ENCODE data around the gene MINDY2.
"Not testable (repeated sequence)": the region's sequence is repeated elsewhere in the genome, so short reads cannot be mapped to it uniquely, and the experiment has no call there.

MINDY2 gene

DNA sequence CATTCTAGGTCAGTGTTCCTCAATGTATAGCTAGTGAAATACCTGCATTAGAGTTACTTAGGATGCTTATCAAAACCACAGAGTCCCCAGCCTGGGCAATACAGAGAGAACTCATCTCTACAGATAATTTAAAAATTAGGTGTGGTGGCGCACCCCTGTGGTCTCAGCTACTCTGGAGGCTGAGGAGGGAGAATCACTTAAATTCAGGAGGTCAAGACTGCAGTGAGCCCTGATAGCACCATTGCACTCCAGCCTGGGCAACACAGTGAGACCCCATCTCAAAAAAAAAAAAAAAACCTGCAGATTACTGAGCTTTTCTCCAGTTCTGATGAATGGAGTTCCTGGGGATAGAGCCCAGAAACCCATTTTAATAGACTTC, 10.1 kb upstream of the MINDY2 start:
- TF ChIP-seq, protein P1, sequence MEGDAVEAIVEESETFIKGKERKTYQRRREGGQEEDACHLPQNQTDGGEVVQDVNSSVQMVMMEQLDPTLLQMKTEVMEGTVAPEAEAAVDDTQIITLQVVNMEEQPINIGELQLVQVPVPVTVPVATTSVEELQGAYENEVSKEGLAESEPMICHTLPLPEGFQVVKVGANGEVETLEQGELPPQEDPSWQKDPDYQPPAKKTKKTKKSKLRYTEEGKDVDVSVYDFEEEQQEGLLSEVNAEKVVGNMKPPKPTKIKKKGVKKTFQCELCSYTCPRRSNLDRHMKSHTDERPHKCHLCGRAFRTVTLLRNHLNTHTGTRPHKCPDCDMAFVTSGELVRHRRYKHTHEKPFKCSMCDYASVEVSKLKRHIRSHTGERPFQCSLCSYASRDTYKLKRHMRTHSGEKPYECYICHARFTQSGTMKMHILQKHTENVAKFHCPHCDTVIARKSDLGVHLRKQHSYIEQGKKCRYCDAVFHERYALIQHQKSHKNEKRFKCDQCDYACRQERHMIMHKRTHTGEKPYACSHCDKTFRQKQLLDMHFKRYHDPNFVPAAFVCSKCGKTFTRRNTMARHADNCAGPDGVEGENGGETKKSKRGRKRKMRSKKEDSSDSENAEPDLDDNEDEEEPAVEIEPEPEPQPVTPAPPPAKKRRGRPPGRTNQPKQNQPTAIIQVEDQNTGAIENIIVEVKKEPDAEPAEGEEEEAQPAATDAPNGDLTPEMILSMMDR (IDR thresholded peaks at IDR 0.05; ENCODE audit: low read depth, low read length) = no peak
- Histone ChIP-seq H3K9me3 (no peaks in the 10 kb centered on the region), H3K27me3 (no peaks in the 10 kb centered on the region), H3K4me1 (no peaks in the 10 kb centered on the region), H3K36me3 (no peaks in the 10 kb centered on the region), H3K4me3 (ENCODE audit: low read depth, low read length) (no peak overlapping the region)
- no peak for DNase-seq

DNA sequence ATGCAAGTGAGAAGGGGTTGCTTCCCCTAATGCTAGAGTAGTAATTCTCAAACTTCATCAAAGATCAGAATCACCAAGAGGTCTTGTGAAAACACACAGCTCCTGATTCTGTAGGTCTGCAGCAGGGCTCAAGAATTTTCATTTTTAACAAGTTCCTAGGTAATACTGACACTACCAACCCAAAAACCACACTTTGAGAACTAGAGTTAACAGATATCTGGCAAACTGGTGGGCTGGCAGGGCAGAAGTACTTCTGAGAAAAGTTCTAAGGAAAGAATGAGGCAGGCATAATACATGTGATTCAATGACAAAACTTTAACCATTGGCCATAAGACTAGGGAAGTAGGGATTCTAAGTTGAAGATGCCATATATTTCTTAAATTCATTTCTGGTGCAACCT, 8.8 kb upstream of the MINDY2 start:
- no peak for DNase-seq
- H3K4me3 ChIP-seq (ENCODE audit: low read depth, low read length) = no peak overlapping the region
- H3K27me3 ChIP-seq = no peaks in the 10 kb centered on the region
- no peaks in the 10 kb centered on the region for H3K9me3 ChIP-seq
- H3K4me1 ChIP-seq = no peaks in the 10 kb centered on the region
- TF ChIP-seq, protein P1 (IDR thresholded peaks at IDR 0.05; ENCODE audit: low read depth, low read length) = no peak
- no peaks in the 10 kb centered on the region for H3K36me3 ChIP-seq

DNA sequence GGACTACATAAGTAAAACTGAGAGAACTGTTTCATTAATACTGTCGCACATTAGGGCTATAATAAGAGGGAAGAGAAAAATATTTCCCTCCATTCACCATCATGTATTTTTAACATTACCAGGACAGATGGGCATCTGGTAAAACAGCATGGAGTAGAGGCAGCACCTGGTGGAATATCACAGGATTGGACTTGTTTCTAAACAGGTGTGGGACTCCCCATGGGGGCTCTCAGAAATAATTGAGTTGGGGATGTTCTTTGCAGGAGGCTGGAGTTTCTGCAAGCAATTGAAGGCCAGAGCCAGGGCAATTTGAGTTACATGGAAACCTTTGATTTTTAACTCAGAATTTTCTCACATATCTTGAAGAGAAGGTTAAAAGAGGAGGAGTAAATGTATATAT, 8.4 kb upstream of the MINDY2 start:
- no peaks in the 10 kb centered on the region for H3K9me3 ChIP-seq
- no peaks in the 10 kb centered on the region for H3K27me3 ChIP-seq
- TF ChIP-seq, protein P1 (IDR thresholded peaks at IDR 0.05; ENCODE audit: low read depth, low read length) = no peak
- no peak overlapping the region for H3K4me3 ChIP-seq (ENCODE audit: low read depth, low read length)
- H3K4me1 ChIP-seq = no peaks in the 10 kb centered on the region
- no peaks in the 10 kb centered on the region for H3K36me3 ChIP-seq
- no peak for DNase-seq

DNA sequence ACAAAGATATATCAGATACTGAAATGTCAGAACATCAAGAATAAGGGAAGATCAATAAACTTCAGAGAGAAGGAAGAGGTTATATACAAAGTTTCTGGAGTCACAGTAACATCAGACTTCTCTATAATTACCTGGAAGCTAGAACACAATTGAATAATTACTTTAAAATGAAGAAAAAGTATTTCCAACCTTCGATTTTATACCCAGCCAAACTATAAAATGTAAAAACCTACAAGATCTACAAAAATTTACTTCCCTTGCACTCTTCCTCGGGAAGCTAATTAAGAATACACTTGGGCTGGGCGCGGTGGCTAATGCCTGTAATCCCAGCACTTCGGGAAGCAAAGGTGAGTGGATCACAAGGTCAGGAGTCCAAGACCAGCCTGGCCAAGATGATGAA, 6.6 kb upstream of the MINDY2 start:
- H3K4me3 ChIP-seq (ENCODE audit: low read depth, low read length) = no peak overlapping the region
- TF ChIP-seq, protein P1 (IDR thresholded peaks at IDR 0.05; ENCODE audit: low read depth, low read length) = no peak
- no peaks in the 10 kb centered on the region for H3K27me3 ChIP-seq
- no peaks in the 10 kb centered on the region for H3K9me3 ChIP-seq
- H3K36me3 ChIP-seq = no peaks in the 10 kb centered on the region
- no peaks in the 10 kb centered on the region for H3K4me1 ChIP-seq
- no peak for DNase-seq

DNA sequence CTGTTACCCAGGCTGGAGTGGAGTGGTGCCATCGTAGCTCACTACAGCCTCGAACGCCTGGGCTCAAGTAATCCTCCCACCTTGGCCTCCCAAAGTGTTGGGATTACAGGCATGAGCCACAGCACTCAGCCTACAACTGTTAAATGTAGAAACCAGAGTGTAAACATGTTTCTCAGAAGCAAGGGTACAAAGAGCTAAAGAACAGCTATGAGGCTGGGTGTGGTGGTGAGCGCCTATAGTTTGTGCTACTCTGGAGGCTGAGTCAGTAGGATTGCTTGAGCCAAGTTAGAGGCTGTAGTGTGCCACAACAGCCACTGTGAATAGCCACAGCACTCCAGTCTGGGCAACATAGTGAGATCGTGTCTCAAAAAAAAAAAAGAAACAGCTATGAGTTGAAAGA, 4.8 kb upstream of the MINDY2 start:
- Histone ChIP-seq H3K27me3 (no peaks in the 10 kb centered on the region), H3K9me3 (no peaks in the 10 kb centered on the region), H3K4me1 (no peaks in the 10 kb centered on the region), H3K36me3 (no peaks in the 10 kb centered on the region), H3K4me3 (ENCODE audit: low read depth, low read length) (no peak overlapping the region)
- TF ChIP-seq, protein P1 (IDR thresholded peaks at IDR 0.05; ENCODE audit: low read depth, low read length) = no peak
- DNase-seq = no peak

DNA sequence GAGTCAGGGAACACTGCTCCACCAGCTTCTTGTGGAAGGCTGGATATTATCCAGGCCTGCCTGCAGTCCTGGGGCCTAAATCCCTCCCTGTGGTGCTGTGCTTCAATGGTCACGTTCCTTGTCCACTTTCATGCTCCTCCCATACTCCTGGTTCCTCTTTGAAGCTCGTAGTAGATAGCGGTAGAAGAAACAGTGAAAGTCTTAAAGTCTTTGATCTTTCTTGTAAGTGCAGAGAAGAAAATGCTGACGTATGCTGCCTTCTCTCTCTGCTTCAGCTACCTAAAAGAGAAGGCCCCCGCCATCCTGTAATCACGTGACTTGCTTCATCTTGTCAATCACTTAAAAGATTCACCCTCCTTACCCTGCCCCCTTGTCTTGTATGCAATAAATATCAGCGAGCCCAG, 2.5 kb upstream of the MINDY2 start:
- not testable (repeated sequence) for DNase-seq; H3K9me3 ChIP-seq; H3K36me3 ChIP-seq; H3K27me3 ChIP-seq; H3K4me1 ChIP-seq; H3K4me3 ChIP-seq (ENCODE audit: low read depth, low read length)

DNA sequence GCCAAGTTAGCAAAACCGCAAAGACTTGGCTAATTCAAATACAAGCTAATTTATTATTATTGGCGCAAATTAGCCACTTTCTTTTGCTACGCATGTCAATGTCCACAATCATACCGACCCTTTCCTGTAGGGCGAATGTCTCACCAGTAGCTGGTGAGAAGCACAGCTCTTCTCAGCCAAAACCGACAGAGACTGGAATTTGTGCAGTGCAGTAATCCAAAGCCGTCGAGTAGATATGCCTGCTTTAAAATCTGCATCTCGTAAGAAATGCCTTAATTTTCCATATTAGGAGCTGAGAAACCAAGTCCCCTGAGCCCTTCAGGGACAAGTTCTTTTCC, 614 bp upstream of the MINDY2 start:
- H3K36me3 ChIP-seq = no peaks in the 10 kb centered on the region
- no peaks in the 10 kb centered on the region for H3K27me3 ChIP-seq
- H3K4me3 ChIP-seq (ENCODE audit: low read depth, low read length) = peak overlapping the region; percentile 97
- no peaks in the 10 kb centered on the region for H3K4me1 ChIP-seq
- no peak for DNase-seq
- TF ChIP-seq, protein P1 (IDR thresholded peaks at IDR 0.05; ENCODE audit: low read depth, low read length) = no peak
- H3K9me3 ChIP-seq = no peaks in the 10 kb centered on the region
